ENCODE data around the gene TOM1L2.

Gene TOM1L2

DNA sequence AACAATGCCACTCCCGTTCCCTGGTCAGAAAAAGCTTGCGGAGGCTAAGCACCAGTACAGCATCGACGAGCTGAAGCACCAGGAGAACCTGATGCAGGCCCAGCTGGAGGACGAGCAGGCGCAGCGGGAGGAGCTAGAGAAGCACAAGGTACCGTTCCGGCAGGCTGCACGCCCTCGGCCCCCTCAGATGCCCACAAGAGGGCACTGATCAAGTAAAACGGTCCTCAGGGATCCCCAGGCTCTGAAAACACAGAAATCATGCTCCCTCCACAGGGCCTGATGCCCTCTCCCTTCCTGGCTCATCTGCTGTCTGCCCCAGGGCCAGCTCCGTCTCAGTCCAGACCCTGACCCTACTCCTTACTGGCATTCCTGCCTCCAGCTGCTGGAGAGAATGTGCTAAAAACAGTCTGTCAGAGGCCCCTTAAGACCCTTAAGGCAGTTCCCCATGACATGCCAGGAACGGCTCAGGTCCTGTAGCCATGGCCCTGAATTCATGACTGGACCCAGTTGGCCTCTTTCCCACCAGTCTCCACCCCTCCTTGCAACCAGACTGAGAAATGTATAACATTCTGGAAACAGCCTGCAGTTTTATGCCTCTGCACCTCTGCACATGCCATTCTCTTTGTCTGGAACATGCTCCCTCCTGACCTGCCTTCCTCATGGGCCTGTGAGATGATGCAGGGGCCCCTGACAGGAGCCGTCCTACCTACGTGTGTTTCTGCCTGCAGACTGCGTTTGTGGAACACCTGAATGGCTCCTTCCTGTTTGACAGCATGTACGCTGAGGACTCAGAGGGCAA, 22.3 kb upstream of the TOM1L2 start:
- peak; percentile 7 for DNase-seq

GRCh38 chr17:17993852-17994251, 21.7 kb upstream of the TOM1L2 start:
- DNase-seq: no peak

DNA sequence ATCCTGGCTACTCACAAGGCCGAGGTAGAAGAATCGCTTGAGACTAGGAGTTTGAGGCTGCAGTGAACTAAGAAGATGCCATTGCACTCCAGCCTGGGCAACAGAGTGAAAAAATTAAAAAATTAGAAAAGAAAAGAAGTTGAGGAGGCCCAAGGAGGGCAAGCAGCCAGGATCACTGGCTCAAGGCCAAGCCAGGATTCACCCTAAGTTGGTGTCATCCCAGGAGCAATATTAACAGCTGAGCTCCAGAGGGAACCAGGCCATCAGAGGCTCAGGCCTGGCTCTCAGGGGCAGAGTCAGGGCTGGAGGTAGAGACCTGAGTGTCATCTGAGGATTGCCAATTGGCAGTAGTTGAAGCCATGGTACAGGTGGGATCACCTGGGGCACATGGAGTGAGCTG, 21.2 kb upstream of the TOM1L2 start:
- DNase-seq: no peak

DNA sequence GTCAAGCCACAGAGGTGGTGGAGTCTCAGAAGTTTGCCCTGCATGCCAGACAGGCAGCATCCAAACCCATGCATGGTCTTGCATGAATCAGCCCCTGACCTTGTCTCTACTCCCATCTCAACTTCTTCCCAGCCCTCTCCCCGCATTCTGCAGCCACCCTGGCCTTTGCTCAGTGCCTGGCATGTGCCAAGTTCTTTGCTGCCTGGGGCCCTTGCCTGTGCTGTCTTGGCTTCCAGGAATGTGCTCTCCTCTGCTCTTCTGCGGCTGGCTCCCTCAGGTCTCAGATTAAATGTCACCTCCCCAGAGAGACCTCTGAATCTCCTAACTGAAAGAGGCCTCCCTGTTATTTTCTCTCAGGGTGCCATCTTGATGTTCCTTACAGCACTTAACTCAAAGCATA, 18.1 kb upstream of the TOM1L2 start:
- DNase-seq: no peak

GRCh38 chr17:17989618-17990017, 17.4 kb upstream of the TOM1L2 start:
- no peak for DNase-seq

- DNase-seq: no peak
Measured at GRCh38 chr17:17989081-17989480, 16.9 kb upstream of the TOM1L2 start.

DNA sequence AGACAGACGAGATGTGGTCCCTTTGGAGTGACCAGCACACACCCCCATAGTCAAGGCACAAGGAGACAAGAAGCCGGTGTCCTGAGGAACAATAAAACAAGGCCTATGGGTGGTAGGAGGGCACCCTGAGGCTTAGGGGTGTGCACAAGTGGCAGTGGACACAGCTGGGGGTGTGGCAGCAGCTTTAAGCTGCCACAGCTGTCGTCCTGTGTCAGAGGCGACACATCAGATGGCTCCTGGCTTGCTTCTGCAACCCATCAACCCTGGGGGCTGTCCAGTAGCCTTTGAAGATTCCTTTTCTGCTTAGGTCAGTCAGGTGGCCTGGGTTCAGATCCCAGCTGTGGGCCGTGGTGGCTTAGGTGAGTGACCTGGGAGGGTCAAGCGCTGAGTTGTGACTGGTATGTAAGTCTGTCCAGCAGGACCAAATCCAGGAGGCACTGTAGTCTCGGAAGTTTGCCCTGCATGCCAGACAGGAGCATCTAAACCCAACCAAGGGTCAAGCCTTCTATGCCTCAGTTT, 16.3 kb upstream of the TOM1L2 start:
- no peak for DNase-seq

DNA sequence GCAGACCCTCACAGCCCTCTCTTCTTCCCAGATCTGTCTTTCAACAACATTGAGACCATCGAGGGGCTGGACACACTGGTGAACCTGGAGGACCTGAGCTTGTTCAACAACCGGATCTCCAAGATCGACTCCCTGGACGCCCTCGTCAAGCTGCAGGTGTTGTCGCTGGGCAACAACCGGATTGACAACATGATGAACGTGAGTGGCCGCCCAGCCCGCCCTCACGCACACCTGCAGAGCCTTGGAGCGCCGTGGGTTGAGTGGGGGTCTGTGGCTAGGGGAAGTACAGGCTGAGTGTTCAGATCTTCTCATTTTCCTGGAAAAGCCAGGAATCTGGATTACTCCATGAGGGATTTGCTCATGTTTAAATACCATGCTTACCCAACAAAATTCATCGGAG, 15.7 kb upstream of the TOM1L2 start:
- DNase-seq: no peak

DNA sequence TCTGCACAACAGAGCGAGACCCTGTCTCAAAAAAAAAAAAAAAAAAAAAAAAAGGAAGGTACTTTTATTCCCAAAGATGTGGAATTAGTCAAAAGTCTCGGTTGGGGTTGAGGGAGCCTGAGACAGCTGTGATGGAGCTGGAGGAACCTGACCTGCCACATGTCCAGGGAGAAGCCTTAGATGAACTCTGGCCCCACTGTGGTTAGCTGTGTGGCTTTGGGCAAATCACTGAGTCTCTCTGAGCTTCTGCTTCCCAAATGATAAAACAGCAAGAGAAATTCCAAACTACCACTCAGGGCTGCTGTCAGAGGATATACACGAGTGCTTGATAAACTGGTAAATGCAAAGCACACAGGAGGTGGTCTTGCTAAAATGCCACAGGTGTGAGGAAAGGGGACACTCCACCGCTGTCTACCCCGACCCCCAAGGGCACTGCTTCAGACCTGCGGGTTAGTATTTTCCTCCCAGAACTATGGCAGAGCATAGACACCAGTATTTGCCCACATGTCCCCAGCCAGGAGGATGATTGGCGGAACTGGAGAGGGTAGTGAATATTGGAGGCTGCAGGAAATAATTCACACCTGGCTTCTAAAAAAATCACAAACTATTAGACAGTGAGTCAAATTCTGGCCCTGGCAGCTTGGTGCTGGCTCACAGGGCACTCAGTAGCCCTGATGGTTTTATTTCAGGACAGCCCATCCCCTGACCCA, 15.1 kb upstream of the TOM1L2 start:
- DNase-seq: no peak

- no peak for DNase-seq
Measured at GRCh38 chr17:17985555-17985954, 13.4 kb upstream of the TOM1L2 start.

DNA sequence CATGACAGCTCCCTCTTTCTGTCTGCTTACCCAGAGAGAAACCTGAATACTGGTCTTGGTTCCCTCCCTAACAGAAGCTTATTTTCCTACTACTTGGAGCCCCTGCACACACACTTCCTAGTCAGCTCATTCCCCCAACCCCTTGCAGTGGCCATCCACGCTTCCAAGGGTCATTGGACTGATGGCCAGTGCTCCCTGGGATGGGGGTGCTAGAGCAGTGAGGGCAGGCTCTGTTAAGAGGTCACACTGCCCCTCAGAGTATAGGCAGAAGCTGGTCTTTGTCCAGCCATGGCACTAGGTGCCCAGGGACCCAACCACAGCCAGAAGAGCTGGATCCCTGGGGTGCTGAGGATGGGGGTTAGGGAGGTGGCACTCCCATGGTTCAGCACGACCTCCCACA, 13.0 kb upstream of the TOM1L2 start:
- DNase-seq: no peak

GRCh38 chr17:17983776-17984175, 11.6 kb upstream of the TOM1L2 start:
- DNase-seq: no peak

GRCh38 chr17:17983376-17983775, 11.2 kb upstream of the TOM1L2 start:
- DNase-seq: no peak

- no peak for DNase-seq
Measured at GRCh38 chr17:17982801-17983200, 10.6 kb upstream of the TOM1L2 start.

GRCh38 chr17:17981330-17981729, 9.1 kb upstream of the TOM1L2 start:
- DNase-seq: no peak

DNA sequence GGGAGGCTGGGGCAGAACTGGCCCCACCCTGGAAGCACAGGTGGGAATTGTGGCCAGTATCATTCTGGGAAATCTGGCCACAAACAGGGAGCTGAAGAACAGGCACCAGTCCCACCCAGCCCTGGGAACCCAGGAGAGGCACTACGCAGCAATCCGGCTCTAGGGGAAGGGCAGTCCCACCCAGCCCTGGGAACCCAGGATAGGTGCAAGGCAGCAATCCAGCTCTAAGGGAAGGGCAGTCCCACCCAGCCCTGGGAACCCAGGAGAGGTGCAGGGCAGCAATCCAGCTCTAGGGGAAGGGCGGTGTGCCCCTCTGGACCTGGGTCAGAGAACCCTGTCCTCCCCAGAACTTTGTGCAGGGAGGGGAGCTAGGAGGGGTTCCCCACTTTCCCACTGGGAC, 7.6 kb upstream of the TOM1L2 start:
- DNase-seq: no peak

DNA sequence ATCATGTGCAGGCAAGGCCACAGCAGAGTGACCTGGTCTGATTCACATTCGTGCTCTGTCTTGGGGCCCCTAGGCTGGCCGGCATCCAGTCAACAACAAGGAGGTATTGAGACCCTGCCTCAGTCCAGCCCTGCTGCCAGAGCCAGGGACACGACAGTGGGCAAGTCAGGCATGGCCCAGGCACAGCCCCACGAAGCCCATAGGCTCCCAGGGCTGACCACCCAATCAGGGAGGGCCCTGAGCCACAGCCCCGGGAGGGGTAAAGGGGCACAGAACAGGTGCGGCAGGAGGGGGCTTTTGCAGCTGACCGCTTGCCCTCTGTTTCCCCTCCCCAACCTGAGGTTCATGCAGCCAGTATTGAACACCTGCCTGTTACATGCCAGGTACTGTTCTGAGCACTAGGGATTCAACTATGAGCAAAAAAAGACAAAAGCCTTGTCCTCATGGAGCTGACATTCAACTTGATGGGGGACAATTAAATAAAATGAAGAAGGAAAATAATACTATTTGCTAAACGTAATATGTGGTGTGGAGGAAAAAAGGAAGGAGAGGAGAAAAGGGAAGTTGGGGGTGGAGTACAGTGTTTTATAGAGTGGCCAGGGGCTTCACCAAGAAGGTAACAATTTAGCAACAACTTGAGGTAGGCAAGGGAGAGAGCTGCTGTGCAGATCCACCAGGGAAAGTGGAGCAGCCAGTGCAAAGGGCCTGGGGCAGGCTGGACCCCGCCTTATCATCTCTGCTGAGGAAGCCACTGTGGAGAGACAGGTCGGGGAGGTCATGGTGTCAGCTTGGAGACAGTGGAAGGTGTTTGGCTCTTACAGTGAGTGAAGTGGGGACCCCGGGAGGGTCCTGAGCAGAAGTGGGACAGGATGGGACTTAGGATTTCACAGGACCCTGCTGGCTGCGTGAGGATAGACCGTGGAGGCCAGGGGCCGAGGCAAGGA, 6.6 kb upstream of the TOM1L2 start:
- no peak for DNase-seq

- DNase-seq: no peak
Measured at GRCh38 chr17:17976931-17977570, 4.9 kb upstream of the TOM1L2 start.

DNA sequence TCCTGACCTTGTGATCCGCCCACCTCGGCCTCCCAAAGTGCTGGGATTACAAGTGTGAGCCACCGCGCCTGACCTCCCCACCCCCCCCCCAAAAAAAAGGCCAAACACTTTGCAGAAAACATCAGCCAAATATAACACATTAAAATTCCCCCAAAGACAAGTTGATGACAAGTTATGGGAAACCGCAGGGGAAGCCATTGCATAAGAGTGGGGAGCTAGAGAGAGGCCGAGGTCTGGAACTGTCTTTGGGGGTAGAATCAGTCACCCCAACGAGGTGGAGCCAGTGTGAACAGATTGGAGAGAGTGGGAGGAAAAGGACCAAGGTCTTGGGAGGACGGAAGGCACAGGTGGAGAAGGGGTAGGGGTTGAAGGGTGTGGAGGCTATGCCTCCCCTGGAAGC, 3.2 kb upstream of the TOM1L2 start:
- no peak for DNase-seq

GRCh38 chr17:17972952-17973254, 703 bp upstream of the TOM1L2 start:
- no peak for DNase-seq

DNA sequence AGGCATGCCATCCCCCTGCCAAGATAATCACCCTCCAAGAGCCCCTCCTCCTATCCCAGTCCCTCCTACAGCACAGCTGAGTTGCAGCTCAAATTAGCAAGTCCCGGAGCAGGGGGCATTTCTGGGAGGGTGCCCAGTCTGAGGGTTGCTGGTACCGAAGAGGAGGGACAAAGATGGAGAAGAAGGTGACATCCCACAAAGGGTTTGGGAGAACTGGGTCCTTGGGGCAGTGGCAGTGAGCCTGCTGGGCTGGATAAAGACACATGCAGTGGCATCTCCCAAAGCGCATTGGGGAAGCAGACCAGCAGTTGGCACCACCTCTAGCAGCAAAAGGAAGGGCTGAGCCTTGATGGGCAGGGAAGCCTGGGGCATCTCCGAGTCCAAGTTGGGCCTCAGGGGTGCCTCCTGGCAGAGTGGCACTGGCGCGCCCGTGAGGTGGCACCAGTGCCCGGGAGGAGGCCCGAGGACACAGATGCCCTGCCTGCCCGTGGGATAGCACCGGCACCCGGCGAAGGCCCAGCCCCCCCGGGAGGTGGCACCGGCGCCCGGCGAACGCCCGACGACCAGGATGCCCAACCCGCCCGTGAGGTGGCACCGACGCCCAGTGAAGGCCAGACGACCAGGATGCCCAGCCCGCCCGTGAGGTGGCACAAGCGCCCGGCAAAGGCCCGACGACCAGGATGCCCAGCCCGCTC, 622 bp downstream of the TOM1L2 start:
- DNase-seq: peak; percentile 26

Data from midbrain (tissue), 1 donor.